Stomach smooth muscle (tissue), 2 donors: ENCODE data around the gene TMCO6.
"Not testable (repeated sequence)": the region's sequence is repeated elsewhere in the genome, so short reads cannot be mapped to it uniquely, and the experiment has no call there.

Source experiments
- H3K27ac ChIP-seq: one replicate; pipeline ENCODE4 v1.7.0; 2013; ENCODE audit warnings: mild to moderate bottlenecking, low read length, inconsistent platforms
- H3K27me3 ChIP-seq, 2 donors: one replicate each; pipeline ENCODE4 v1.7.0; 2013; ENCODE audit warnings: low read length in 2 of 2; ENCODE audit not compliant: insufficient read depth in 2 of 2, control insufficient read depth in 1 of 2
- H3K36me3 ChIP-seq, 2 donors: one replicate each; pipeline ENCODE4 v1.7.0; 2013; ENCODE audit warnings: low read length in 2 of 2; ENCODE audit not compliant: control insufficient read depth in 2 of 2, insufficient read depth in 2 of 2
- H3K4me1 ChIP-seq: one replicate; pipeline ENCODE4 v1.7.0; 2013; ENCODE audit warnings: low read length; ENCODE audit not compliant: control insufficient read depth, insufficient read depth
- H3K4me3 ChIP-seq, 2 donors: one replicate each; pipeline ENCODE4 v1.7.0; 2013; ENCODE audit warnings: low read length in 2 of 2
- H3K9ac ChIP-seq, 2 donors: one replicate each; pipeline ENCODE4 v1.7.0; 2013; ENCODE audit warnings: low read length in 2 of 2, mild to moderate bottlenecking in 1 of 2
- H3K9me3 ChIP-seq, 2 donors: one replicate each; pipeline ENCODE4 v1.7.0; 2013; ENCODE audit warnings: low read length in 2 of 2; ENCODE audit not compliant: control insufficient read depth in 2 of 2
- donor health status: healthy.
- donor health status: Pancreatic carcinoma.

Gene TMCO6

DNA sequence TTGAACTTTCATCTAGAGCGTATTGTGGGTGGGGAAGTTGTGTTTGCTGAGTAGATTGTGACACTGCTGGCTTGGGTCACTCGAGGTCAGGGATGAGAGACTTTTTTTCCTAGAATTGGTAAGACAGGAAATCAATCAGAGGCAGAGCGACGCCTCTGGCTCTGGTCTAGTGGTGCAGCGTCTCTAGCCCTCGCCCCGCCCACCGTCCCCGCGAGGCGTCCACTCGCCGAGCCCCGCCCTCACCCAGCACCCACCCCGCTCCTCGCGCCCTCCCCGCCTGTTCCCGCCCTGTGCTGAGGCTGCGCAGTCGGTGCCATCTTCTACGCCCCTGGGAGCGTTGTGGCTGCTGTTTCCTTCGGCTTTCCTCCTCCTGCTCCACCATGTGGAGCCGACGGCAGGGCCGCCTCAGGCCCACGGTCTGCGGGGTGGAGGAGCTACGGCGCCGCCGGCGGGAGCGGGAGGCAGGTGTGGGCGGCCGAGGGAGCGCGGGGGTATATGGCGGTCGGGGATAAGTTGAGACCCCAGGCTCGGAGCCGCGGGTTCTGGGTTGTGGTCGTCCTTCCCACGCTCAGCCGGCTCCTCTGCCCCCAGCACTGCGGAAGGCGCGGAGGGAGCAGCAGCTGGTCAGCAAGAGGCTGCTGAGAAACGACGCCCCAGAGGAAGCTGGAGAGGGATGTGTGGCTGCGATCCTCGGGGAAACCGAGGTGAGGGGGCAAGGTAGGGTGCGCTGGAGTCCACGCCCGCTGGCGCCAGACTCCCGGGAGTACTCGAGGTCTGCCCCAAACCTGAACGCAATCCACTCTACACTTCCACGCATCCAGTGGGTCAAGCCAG lies at the start of gene TMCO6:
TSS of gene TMCO6 (plus strand) at position 304 of the 834 bp plus-strand sequence. CDS start at position 381, 77 bp downstream.
- Histone ChIP-seq H3K4me1 (peaks cover 12% of the 10 kb centered on the region), H3K9me3 (no peaks in the 10 kb centered on the region), H3K9ac (peak within 1 kb of the TSS; percentile 81 to 85), H3K27me3 (no peaks in the 10 kb centered on the region), H3K27ac (peak within 1 kb of the TSS; percentile 85), H3K36me3 (peaks cover 14% of the 10 kb centered on the region in 2 donors), H3K4me3 (peak within 1 kb of the TSS; percentile 59 to 85)

GRCh38 chr5:140590861-140591260 lies 48.4 kb upstream of the TMCO6 start:
- H3K4me1 ChIP-seq, result no peaks in the 10 kb centered on the region
- no peaks in the 10 kb centered on the region for H3K9me3 ChIP-seq
- H3K27ac ChIP-seq, result no peak overlapping the region
- H3K9ac ChIP-seq, result no peak overlapping the region
- no peaks in the 10 kb centered on the region for H3K27me3 ChIP-seq
- H3K4me3 ChIP-seq, result no peak overlapping the region
- H3K36me3 ChIP-seq, result no peaks in the 10 kb centered on the region

DNA sequence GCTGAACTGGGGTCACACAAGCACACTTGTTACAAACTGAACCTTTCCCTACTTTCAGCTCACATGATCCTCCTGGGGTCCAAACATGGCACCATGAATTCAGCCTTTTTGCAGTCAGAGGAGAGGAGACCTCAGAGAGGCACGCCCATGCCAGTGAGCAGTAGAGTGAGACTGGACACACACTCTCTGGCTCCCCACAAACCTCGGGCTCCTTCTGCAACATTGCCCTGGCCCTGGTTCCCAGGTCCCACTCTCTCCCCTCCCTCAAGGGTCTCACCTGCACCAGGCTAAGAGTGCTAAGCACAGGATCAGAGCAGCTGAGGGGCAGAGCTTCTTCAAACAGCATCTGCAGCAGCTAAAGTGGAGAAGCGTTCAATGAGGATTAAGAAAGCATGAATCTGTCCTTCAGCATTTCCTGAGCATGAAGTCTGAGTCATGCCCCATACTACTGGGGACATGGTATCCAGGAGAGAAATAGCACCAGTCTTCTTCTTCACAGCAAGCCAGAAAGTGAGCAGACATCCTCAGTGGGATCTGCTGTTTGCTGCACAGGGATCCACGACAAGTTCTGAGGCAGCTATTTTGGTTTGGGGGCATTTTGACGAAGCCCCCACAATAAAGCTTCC lies 47.4 kb upstream of the TMCO6 start:
- no peak overlapping the region for H3K9ac ChIP-seq
- no peaks in the 10 kb centered on the region for H3K4me1 ChIP-seq
- H3K4me3 ChIP-seq, result no peak overlapping the region
- H3K9me3 ChIP-seq, result no peaks in the 10 kb centered on the region
- no peaks in the 10 kb centered on the region for H3K36me3 ChIP-seq
- H3K27me3 ChIP-seq, result no peaks in the 10 kb centered on the region
- no peak overlapping the region for H3K27ac ChIP-seq

GRCh38 chr5:140593070-140593469 lies 46.2 kb upstream of the TMCO6 start:
- not testable (repeated sequence) for H3K4me3 ChIP-seq, H3K9ac ChIP-seq, H3K27me3 ChIP-seq, H3K4me1 ChIP-seq, H3K27ac ChIP-seq, H3K9me3 ChIP-seq, H3K36me3 ChIP-seq

- H3K27me3 ChIP-seq, result no peaks in the 10 kb centered on the region
- no peaks in the 10 kb centered on the region for H3K9me3 ChIP-seq
- no peaks in the 10 kb centered on the region for H3K4me1 ChIP-seq
- H3K36me3 ChIP-seq, result no peaks in the 10 kb centered on the region
- H3K4me3 ChIP-seq, result no peak overlapping the region
- no peak overlapping the region for H3K27ac ChIP-seq
- no peak overlapping the region for H3K9ac ChIP-seq
Measured at GRCh38 chr5:140594169-140594568, 45.1 kb upstream of the TMCO6 start.

DNA sequence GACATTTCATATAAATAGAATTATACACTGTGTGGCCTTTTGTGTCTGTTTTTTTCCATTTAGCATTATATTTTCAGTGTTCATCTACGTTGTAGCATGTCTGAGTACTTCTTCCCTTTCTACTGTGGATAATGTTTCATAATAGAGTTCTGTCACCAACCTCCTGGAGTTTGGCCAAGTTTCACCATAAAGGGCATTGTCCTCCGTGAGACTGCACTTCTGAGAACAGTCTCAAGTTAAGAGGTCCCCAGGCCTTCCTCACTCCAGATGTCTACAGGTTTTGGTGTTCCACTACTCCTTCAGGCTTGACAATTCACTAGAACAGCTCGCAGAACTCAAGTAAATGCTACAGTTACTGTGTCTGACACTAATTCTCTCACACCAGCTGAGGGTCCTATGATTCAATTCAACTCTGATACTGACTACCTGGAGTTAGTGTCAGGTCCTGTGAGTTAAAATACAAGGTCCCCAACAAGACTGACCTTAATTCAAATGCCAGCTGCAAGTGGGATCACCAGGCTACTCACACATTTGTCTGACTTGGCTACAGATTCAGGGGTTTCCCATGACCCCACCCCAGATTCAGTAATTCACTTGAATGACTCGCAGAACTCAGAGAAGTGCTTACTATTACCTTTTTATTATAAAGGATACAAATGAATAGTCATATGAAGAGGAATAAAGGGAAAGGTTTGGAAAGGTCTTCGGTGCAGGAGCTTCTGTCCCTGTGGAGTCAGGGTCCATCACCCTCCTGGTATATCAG lies 43.5 kb upstream of the TMCO6 start:
- no peaks in the 10 kb centered on the region for H3K36me3 ChIP-seq
- H3K9ac ChIP-seq, result no peak overlapping the region
- H3K27me3 ChIP-seq, result no peaks in the 10 kb centered on the region

GRCh38 chr5:140596321-140596741 lies 42.9 kb upstream of the TMCO6 start:
- Histone ChIP-seq H3K27me3 (no peaks in the 10 kb centered on the region), H3K4me1 (no peaks in the 10 kb centered on the region), H3K4me3 (no peak overlapping the region), H3K9me3 (no peaks in the 10 kb centered on the region), H3K27ac (no peak overlapping the region), H3K36me3 (no peaks in the 10 kb centered on the region), H3K9ac (no peak overlapping the region)

More for the DNA sequence above, 43.5 kb upstream of the TMCO6 start:
- no peak overlapping the region for H3K27ac ChIP-seq
- H3K9me3 ChIP-seq, result no peaks in the 10 kb centered on the region
- H3K4me3 ChIP-seq, result no peak overlapping the region
- no peaks in the 10 kb centered on the region for H3K4me1 ChIP-seq

GRCh38 chr5:140598836-140599235 lies 40.4 kb upstream of the TMCO6 start:
- Histone ChIP-seq H3K36me3 (no peaks in the 10 kb centered on the region), H3K9ac (no peak overlapping the region), H3K4me1 (no peaks in the 10 kb centered on the region), H3K9me3 (no peaks in the 10 kb centered on the region), H3K27ac (no peak overlapping the region), H3K27me3 (no peaks in the 10 kb centered on the region), H3K4me3 (no peak overlapping the region)

GRCh38 chr5:140600096-140600495 lies 39.2 kb upstream of the TMCO6 start:
- no peaks in the 10 kb centered on the region for H3K9me3 ChIP-seq
- no peaks in the 10 kb centered on the region for H3K4me1 ChIP-seq
- H3K36me3 ChIP-seq, result no peaks in the 10 kb centered on the region
- H3K27me3 ChIP-seq, result no peaks in the 10 kb centered on the region
- H3K4me3 ChIP-seq, result no peak overlapping the region
- H3K27ac ChIP-seq, result no peak overlapping the region
- no peak overlapping the region for H3K9ac ChIP-seq

GRCh38 chr5:140602147-140602546 lies 37.1 kb upstream of the TMCO6 start:
- H3K36me3 ChIP-seq, result no peaks in the 10 kb centered on the region
- H3K27ac ChIP-seq, result no peak overlapping the region
- H3K4me3 ChIP-seq, result no peak overlapping the region
- no peaks in the 10 kb centered on the region for H3K4me1 ChIP-seq
- no peaks in the 10 kb centered on the region for H3K9me3 ChIP-seq
- no peaks in the 10 kb centered on the region for H3K27me3 ChIP-seq
- H3K9ac ChIP-seq, result no peak overlapping the region

- not testable (repeated sequence) for H3K4me1 ChIP-seq, H3K9ac ChIP-seq, H3K4me3 ChIP-seq, H3K9me3 ChIP-seq, H3K27ac ChIP-seq, H3K36me3 ChIP-seq, H3K27me3 ChIP-seq
Measured at GRCh38 chr5:140603446-140603698, 35.9 kb upstream of the TMCO6 start.
